SH-SY5Y (cell line): ENCODE measurements around the gene ODF2.

ENCODE experiments used
- GATA2 ChIP-seq: IDR thresholded peaks from 2 replicates; pipeline ENCODE4 v1.6.1; 2011; ENCODE audit warnings: mild to moderate bottlenecking, low read depth, low read length
- GATA3 ChIP-seq: IDR thresholded peaks from 2 replicates; pipeline ENCODE4 v1.6.1; 2011; ENCODE audit warnings: low read depth, mild to moderate bottlenecking, low read length, moderate library complexity

The ODF2 gene

DNA sequence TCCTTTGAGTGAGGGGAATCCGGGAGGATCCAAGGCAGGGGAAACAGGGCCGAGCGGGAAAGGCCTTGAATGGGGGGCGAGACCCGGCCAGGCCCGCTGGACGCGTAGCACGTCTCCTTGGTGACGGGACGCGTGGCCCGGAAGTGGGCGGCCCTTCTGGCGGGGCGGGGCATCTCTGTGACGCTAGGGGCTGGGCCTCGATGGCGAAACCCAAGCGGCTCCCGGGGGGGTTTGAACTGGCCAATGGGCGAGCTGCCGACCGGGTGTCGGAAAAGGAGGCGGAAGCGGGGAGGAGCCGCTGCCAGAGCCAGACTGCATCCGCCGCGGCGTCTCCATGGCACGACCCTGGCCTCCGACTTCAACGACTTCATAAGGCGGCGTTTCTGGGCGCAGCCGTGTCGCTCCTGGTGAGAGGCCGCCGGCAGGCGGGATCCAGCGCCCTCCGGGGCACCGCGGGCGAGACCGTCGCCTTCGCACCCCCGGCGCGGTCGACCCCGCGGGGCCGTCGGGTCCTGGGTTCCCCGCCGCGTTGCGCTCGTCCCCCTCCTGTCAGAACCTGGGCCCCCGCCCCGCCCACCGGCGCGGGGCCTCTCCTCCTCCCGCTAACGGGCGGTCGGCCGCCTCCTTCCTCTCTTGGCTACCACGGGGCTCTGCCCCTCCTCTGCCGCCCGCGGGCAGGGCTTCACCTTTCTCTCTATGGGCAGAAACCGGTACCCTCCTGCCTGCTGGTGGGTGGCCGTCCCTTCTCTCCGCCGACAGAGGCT, at the start of gene ODF2:
ODF2 (plus strand) TSS at position 158 of the 764 bp plus-strand sequence; CDS start at position 244, 86 bp downstream.
- TF ChIP-seq GATA2 (no peak), GATA3 (no peak)

GRCh38 chr9:128406848-128407391, 48.9 kb upstream of the ODF2 start:
- no peak for TF ChIP-seq GATA3
- no peak for TF ChIP-seq GATA2

DNA sequence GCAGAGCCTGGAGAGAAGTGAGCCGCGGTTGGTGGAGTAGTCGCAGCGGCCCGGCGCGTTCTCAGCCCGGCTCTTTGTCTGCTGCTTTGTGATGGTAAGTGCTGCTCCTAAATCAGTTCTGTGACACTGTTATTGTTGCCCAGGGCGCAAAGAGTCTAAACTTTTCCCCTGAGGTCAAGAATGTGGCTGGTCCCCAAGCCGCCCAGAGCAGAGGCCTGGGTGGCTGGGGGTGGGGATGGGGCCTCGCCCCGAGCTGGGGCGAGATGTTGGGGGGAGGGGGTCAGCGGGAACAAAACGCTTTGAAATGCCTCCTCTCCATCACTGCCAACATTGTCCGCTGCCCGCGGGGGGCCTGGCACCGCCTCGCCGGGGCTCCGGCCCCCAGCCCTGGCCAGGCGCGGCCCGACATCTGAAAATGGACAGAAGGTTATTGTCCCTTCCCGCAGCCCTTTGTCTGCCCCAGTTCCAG, 46.8 kb upstream of the ODF2 start:
- TF ChIP-seq GATA2: no peak
- TF ChIP-seq GATA3: no peak

DNA sequence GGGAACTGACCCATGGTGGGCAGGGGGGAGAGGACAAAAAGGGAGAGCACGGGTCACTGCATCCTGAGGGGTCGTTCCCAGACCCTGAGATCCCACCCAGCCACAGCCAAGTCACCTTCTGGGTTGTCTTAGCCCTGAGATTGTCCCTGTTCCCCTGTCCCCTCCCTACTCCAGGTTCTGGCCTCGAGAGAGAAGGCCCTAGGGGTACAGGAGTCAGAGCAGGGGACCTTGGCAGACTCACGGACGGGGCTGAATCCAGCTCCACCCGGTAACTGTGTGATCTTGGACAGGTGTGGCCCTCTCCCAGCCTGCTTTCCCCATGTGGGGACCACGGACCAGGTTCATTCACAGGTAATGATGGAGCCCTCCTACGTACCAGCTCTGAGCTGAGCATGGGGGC, 46.4 kb upstream of the ODF2 start:
- TF ChIP-seq GATA3 (no peak), GATA2 (no peak)

DNA sequence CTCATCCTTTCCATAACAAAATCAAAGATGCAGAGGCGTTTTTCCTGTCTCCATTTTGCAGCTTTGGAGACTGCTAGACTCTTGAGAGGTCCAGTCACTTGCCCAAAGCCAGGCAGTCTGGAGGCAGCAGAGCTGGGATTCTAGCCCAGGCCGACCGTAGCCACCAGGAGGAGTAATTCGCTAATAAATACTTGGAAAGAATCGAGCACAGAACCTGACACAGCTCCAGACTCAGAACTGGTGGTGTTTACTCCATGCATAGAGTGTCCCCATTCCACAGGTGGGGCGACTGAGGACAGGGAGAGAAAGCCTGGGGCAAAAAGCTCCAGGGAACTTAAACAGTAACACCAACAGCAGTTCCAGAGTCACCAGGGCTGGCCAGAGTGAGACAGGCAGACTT, 45.8 kb upstream of the ODF2 start:
- TF ChIP-seq GATA2: no peak
- TF ChIP-seq GATA3: no peak

DNA sequence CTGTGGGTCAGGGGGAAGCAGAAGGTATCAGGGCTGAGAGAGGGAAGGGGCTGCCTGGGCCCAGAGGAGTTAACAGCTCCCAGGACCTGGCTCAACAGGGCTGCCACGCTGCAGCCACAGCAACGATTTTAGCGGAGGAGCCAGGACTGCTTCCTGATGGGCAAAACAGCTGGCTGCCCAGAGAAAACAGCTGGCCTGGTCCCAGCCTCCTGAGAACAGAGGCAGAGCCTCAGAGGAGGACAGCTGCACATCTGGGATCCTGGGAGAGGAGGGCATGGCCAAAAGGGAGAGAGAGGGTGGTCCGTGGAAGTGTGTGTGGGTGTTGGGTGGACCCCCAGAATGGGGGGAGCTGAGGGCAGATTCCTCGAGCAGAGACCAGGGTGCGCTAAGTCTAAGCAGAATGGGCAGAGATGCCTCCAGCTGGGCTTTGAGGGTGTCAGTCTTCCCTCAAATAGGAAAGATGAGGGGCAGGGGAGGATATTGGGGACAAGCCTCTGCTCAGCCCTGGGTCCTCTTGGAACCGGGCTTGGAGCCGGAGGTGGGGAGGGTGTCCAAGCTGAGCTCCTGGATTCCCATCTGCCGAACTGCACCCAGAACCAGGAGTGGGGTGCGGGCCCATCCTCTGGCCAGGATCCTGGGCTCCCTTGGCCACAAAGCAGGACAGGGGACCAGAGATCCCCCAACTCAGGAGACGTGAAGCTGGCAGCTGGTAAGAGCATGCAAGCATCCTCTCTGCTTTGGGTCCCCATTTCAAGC, 44.3 kb upstream of the ODF2 start:
- TF ChIP-seq GATA2: no peak
- no peak for TF ChIP-seq GATA3

GRCh38 chr9:128412120-128412790, 43.6 kb upstream of the ODF2 start:
- TF ChIP-seq GATA2 (no peak), GATA3 (no peak)

- TF ChIP-seq GATA3: no peak
- no peak for TF ChIP-seq GATA2
These were observed 41.3 kb upstream of the ODF2 start for GRCh38 chr9:128414461-128414860.

DNA sequence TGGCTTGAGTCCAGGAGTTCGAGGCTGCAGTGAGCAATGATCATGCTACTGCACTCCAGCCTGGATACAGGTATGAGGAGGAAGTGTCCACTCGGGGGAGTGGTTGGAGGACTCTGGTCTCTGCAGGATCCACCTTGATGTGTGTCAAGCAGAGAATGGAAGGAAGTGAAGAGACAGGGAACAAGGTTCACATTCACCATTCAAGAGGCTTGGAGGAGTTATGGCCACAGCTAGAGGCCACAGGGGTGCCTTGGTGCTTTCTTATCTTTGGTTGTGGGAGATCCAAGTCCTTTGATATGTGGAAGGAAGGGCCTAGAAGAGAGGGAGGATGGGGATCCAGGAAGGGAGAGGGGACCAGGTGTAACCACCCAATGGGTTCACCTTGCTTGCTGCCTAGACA, 40.5 kb upstream of the ODF2 start:
- no peak for TF ChIP-seq GATA2
- TF ChIP-seq GATA3: no peak

DNA sequence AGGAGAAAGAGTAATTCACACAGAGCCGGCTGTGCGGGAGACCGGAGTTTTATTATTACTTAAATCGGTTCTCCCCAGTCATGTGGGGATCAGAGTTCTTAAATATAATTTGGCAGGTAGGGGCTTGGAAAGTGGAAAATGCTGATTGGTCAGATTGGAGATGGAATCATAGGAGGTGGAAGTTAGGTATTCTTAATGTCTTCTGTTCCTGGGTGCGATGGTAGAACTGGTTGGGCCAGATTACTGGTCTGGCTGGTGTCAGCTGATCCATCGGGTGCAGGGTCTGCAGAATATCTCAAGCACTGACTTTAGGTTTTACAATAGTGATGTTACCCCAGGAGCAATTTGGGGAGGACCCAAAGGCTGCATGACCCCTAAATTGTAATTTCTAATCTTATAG, 39.8 kb upstream of the ODF2 start:
- TF ChIP-seq GATA2 (no peak), GATA3 (no peak)

DNA sequence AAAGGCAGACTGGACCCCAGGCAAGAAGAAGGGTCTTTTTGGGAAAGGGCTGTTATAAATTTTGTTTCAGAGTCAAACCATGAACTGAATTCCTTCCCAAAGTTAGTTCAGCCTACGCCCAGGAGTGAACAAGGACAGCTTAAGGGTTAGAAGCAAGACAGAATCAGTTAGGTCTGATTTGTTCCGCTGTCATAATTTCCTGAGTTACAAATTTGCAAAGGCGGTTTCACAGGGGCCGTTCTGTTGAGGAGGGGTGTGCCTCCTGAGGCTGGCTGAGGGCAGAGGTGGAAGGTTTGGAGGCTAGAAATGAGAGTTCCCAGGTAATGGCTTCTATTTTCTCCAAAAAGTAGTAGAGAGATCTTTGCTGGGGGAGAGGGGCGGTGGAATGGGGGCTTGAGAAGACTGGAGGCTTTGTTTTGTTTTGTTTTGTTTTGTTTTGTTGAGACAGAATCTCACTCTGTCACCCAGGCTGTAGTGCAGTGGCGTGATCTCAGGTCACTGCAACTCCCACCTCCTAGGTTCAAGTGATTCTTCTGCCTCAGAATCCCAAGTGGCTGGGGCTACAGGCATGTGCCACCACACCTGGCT, 39.3 kb upstream of the ODF2 start:
- TF ChIP-seq GATA3 (no peak), GATA2 (no peak)

- TF ChIP-seq GATA2 (no peak), GATA3 (no peak)
These were observed 36.5 kb upstream of the ODF2 start for GRCh38 chr9:128419061-128419925.
